Activated CD4-positive, alpha-beta T cell treated with anti-CD3 and anti-CD28 coated beads, Interleukin-10, Interleukin-2, amounts not matched to agents 100 ng/mL and 50 ng/mL, durations not matched to agents 16 hours and 8 hours (primary cell): ENCODE data around the gene PIGX.
"Not testable (repeated sequence)": the region's sequence is repeated elsewhere in the genome, so short reads cannot be mapped to it uniquely, and the experiment has no call there.

Experiments used
- DNase-seq: peaks from one replicate; pipeline ENCODE4 v3.0.0-alpha.2; 2020

Gene PIGX

DNA sequence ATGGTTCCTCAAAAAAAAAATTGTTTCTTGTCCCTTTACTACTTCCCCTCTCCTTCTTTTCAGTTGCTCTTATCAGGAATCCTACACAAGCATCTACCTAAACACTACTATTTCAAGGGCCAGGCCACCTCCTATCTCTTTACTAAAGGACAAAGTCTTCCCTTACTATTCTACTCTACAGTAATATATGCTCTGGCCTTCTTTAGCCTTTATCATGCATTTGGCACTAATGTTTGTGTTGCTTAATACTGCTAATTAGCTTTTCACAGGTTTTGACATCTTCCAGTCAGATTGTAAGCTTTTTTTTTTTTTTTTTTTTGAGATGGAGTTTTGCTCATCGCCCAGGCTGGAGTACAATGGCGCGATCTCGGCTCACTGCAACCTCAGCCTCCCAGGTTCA, 5.4 kb upstream of the PIGX start:
- DNase-seq, result no peak

DNA sequence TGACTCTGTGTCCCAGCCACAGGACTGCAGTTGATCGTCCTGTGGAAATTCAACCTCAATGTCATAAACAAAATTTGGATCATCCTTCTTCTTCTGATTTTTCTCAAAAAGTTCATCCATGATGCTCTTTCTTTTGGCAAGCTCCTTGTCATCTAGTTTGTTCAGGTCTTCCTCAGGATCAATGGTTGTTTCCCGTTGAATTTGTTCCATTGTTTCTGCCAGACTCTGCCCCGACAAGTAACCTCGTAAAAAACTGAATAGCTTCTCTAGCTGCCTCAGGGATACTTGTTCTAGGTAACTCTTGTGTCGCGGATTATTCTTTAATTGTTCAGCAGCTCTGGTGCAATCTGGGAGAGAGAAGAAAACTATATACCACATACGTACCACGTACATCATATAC, 4.6 kb upstream of the PIGX start:
- no peak for DNase-seq

DNA sequence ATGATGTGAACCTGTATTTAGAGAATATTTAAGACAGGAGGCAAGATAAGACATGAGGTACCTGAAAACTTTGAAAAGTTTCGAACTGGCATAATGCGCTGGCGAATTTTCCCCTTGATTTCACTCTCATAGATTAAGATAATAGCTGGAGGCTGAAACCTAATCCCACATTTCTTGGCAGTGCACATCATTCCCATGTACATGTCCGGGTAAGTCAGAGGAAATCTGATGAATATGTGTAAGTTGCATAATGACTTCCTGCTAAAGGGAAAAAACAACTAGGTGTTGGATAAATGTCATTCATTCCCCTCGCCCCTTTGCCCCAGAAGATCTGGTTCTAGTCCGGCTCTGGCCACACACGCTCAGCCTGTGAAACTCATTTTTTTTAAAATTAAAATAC, 3.7 kb upstream of the PIGX start:
- DNase-seq, result no peak

DNA sequence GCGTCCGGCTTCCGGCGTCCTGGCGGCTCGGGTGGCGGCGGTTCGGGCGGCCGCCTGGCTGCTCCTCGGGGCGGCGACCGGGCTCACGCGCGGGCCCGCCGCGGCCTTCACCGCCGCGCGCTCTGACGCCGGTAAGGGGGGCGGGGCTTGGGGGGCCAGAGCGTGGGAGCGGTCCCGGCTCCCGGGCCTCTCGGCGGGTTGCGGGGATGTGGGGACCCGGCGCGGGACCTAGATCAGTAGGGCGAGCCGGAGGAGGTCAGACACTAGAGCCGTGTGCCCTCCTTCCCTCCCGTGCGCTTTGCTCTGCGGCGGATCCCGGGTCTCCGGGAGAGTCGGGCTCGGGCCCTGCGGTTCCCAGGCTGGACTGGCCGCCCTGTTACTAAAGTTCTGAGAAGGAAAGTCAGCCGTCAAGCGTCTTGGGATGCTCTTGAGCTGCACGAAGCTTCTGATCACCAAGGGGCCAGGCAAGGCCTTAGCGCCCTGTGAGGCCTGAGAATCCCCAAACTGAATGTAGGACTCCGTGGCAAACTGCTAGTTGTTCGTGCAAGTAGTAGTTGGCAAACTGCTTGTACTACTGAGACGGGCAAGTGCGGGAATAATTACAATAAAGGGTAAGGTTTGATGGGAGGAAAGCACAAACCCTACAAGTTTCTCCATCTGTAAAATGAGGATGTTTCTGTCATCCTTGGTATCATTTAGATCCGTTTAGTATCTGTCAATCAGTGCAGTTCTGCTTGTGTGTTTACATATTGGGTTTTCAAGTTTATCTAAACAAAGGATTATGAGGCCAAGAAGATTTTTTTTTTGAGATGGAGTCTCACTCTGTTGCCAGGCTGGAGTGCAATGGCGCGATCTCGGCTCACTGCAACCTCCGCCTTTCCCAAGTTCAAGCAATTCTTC, 587 bp downstream of the PIGX start:
- DNase-seq, result no peak

DNA sequence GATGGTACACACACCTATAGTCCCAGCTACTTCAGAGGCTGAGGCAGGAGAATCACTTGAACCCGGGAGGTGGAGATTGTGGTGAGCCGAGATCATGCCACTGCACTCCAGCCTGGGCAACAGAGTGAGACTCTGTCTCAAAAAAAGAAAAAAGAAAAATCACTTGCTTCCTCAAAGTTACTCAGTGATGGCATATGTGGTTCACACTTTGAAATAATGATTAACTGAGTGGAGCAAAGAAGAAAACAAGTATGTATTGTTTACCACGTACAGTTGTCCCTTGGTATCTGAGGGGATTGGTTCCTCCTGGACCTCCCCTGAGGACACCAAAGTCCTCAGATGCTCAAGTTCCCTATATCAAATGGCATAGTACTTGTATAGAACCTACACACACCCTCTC, 5.0 kb downstream of the PIGX start:
- not testable (repeated sequence) for DNase-seq

DNA sequence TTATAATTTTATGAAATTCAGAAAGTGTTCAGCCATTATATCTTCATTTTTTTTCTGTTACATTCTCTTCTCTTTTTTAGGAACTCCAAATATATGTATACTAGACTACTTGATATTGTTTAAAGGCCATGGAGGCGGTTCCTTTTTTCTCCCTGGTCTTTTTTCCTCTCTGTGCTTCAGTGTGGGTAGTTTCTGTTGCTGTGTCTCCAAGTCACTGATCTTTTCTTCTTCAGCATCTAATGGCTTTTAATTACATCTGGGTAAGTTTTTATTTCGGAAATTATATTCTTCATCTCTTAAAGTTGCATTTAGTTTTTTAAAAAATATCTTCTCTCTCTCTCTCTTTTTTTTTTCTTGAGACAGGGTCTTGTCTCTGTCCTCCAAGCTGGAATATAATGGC, 8.9 kb downstream of the PIGX start:
- no peak for DNase-seq

DNA sequence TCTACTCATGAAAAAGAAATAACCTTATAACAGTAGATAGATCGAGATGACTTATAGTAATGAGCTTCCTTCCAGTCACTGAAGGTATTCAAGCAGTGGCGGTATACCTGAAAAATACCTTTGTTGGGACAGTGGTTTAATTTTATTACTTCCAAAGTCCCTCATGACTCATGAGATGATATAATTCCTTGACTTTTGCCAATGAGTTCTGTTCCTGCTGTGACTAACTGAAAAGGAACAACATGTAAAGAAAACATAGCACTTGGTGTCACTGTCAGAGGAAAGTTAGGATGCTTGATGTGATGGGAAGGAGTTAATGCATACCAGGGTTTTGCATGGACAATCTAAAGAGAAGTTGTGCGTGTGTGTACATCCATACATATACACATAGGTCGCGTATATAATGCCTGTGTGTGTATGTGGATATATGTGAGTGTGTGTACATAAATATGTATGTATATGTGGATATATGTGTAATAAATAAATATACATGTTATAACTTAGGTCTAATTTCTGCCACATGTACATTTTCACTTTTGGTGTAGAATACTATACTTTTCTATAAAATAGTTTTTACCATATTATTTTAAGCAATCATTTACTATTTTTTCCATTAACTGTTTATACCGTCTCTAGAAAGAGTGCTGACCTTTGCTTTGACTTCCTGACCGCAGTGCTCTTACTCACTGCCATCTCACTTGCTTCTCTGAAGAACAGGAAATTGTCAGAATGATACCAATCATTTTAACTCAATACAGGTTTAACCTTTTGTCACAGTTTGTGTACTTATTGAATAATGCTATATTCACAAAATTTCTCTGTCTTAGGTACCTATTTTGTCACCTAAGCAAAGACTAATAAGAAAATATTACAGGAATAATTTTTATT, 14.9 kb downstream of the PIGX start:
- DNase-seq, result peak; percentile 74

DNA sequence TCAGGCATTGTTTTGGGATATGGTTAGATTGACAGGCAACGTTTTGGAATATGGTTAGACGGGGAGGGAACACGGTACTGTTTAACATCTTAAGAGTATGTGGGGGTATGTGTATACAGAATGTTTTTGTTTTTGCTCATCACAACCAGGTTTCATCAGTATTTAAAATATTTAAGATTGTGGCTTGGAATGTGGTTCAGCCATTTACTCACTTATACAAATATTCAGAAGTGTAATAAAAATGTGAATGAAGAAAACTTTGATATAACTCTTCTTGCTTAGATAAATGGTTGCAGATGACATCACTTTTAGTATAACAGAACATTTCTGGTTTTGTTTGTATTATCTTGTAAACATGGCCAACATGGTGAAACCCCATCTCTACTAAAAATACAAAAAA, 23.6 kb downstream of the PIGX start:
- no peak for DNase-seq

DNA sequence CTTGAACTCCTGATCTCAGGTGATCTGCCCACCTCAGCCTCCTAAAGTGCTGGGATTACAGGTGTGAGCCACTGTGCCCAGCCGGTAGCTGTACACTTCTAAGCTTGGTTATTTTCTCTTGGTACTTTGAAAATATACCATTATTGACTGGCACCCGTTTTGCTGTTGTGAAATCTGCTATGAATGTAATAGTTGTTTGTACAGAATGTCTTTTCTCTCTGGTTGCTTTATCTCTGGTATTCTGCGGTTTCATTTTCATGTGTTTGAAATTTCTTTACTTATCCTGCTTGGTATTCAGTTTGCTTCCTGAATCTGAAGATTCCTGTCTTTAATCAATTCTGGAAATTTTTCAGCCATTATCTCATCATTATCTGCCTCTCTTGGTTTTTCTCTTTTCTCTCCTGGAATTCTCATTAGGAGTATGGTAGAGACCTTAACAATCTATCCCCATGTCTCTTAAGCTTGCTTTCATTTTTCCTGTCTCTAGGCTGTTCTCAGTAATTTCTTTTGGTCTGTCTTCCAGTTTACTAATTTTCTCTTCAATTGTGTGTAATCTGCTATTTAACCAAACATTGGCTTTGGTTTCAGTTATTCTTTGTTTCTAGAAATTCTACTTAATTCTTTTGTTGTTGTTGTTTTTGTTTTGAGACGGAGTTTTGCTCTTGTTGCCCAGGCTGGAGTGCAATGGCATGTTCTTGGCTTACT, 24.6 kb downstream of the PIGX start:
- DNase-seq, result no peak

DNA sequence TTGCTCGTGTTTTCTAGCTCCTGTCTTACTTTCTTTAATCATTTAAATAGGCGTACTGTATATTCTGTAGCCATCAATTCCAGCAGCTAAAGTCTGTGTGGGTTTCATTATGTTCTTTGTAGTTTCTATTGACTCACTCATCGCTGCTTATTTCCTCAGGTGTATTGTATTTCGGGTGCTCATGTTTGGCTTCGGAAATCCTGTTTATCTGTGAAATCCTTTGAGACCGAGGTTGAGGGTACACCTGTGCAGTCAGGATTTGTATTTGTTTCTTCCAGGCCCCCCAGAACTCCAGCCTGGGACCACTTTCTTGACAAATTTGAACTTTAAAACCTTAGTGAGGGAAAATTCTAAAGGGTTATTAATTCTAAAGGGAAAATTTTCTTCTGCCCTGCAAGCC, 25.5 kb downstream of the PIGX start:
- no peak for DNase-seq

DNA sequence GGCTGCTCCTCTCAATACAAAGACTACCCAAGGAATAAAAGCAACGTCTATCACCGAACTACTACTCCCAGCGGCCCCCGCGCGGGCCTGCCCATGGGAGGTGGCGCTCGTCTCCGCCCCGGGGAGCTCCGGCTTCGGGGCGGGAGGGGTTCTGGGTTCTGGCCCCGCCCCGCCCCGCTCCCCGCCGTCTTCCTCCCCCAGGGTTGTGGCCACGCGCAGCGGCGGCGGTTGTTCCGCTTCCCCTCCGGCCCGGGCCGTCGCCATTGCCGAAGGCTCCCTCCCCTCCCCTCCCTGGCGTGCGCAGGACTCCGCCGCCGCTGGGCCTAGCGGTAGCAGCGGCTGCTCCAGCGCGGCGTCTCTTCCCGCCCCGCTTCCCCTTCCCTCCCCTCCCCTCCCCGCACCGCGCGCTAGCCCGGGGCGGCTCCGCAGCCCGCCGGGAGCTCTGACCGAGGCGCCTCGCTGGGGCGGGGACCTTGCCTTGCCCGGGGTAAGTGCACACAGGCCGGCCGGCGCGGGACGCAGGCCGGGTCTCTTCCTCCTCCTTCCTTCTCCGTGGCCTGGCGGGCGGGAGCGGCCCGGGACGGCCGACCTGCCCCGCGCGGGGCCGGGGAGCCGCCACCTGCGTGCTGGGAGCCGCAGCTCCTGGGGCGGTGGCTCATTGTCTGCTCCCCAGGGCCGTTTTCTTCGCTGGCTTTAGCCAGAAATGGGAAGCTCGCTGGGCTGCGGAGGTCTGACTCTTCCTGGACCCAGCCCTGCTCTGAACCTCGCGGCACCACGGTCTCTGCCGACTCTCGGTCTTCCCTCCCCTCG, 27.7 kb downstream of the PIGX start, which contains the start of gene PAK2:
Gene PAK2, plus strand, starts transcription at position 187 of the 810 bp plus-strand sequence. CDS start 42,790 bp downstream, outside the sequence.
- DNase-seq, result peak; percentile 95

DNA sequence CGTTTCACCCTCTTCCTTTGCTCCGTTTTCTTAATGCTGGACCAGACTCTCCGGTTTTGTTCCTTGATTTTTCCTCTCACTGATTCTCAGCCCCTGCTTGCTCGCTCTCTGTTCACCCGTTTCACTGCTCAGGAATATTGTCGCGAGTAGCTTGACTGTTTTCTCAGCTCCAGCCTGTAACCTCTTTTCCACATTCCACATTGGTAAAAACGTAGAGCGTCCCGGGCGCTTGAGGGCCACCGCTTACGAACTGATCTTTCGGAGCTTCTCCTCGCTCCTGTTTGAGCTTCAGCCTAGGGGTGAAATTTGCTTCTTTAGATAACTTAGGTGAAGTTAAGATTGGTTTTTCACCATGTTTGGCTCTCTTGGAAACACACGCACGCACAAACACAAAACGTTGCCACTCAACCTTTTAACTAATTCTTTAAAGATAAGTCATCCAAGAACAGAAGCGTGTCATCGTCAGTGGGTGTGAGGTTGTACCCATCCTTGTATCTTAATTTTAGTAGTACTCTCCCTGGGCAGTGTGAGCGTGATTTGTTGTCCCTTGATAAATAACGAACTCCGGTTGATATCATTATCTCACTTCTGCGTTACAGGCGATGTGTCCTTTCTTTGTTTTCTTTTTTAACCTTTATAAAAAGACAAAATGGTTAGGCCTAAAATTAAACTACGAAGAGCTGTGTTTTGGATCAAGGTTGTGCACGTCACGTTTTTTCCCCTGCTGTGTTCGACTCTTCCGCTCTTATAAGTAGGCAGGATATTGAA, 28.5 kb downstream of the PIGX start:
- DNase-seq, result peak; percentile 50

DNA sequence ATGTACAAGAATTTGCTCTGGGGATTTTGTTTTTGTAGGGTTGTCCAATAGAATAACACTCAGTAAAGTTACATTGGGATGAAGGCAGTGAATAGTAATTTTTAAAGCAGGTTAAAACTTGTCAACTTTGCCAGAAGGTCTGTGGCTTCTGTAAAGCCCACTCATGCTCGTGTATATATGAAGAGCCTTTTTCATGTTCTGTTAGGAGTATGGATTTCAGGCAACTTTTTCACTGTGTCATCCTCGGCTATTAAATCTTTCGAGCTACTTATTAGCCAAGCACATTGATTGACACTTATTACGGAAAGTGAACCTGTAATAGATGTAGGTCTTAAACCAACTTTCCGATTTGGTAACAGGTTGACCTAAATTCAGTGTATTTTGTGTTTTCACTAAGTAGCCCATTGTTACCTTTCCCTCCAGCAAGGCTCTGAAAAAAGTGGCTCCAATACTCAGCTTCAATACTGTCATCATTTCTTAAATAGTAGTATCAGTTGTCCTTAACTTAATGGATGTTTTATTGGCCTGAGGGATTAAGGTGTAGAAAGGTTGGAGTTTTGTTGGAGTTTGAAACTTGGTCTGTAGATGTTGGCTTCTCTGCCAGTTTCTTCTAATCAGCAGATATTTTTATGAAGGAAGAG, 29.2 kb downstream of the PIGX start:
- DNase-seq, result no peak

DNA sequence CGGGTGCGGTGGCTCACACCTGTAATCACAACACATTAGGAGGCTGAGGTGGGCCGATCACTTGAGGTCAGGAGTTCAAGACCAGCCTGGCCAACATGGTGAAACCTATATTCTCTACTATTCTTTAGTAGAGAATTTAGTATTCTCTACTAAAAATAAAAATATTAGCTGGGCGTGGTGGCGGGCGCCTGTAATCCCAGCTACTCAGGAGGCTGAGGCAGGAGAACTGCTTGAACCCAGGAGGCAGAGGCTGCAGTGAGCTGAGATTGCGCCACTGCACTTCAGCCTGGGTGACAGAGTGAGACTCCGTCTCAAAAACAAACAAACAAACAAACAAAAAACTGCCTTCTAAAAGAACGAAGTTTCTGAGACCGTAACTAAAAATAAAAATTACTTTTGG, 31.4 kb downstream of the PIGX start:
- not testable (repeated sequence) for DNase-seq

DNA sequence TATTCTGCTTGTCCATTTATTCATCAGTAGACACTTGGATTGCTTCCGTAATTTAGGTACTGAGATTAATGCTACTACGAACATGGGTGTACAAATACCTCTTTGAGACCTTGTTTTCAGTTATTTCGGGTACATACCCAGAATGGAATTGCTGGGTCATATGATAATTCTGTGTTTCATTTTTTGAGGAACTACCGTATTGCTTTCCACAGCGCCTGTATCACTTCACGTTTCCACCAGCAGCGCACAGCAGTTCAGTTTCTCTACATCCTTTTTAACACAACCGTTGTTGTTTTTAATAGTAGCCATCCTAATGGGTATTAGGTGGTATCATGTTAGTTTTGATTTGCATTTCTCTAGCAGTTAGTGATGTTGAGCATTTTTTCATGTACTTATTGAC, 36.9 kb downstream of the PIGX start:
- no peak for DNase-seq

DNA sequence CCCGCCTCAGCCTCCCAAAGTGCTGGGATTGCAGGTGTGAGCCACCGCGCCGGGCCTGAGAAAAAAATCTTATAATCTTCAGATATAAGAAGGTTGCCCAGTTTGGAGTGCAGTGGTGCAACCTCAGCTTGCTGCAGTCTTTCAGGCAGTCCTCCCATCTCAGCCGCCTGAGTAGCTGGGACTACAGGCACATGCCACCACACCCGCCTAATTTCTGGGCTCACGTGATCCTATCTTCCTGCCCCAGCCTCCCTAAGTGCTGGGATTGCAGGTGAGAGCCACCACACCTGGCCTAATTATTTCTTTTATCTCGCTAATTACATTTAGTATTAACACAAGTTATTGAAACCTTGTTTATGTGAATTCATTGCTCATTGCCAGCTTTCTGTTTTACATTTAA, 41.0 kb downstream of the PIGX start:
- no peak for DNase-seq

DNA sequence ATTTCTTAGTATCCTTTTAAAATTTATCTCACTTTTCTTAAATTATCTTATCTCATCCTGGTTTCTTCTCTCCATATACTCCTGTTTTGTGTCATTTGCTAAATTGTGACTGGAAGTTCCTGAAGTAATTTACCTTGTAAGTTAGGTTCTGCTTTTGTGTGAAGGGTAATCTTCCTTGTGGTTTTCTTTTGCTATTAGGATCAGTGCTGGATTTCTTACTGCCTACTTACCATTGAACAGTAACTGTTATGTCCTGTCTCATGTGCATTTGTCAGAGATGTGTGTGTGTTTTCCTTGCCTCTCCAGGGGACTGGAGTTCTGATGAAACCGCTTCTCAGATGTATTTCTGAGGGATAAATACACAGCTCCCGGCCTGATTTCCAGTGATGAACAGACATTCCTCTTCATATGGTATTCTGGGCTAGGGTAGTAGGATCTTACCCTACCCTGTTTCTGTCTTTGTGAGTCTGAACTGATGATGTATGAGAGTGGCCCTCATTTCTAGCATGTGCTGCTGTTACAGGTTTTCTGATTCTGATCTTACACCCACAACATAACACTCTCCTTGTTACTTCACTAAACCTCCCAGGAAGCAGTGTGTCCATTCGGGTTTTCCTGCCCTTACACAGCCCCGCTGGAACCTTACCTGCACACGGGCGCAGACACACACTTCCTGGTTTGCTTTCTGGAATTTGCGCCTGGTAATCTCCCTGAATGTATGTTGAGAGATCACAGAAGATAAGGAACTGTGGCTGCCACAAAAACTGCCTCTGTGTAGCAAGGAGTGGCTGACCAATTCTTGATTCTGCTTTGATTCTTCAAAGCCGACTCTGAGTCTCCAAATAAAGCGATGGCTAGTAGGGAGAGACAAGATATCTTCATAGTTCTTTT, 42.2 kb downstream of the PIGX start:
- no peak for DNase-seq

DNA sequence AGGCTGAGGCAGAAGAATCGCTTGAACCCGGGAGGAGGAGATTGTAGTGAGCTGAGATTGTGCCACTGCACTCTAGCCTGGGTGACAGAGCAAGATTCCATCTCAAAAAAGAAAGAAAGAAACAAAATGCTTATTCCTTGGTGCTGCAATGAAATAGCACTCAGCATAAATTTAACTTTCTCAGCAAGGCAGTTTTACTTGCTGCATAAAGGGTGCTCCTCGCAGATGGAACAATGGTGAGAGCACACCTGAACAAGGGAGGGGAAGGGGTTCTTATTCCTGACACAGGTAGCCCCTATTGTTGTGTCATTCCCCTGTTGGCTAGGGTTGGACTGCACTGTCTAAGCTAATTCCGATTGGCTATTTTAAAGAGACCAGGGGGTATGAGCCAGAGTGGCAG, 44.6 kb downstream of the PIGX start:
- no peak for DNase-seq

DNA sequence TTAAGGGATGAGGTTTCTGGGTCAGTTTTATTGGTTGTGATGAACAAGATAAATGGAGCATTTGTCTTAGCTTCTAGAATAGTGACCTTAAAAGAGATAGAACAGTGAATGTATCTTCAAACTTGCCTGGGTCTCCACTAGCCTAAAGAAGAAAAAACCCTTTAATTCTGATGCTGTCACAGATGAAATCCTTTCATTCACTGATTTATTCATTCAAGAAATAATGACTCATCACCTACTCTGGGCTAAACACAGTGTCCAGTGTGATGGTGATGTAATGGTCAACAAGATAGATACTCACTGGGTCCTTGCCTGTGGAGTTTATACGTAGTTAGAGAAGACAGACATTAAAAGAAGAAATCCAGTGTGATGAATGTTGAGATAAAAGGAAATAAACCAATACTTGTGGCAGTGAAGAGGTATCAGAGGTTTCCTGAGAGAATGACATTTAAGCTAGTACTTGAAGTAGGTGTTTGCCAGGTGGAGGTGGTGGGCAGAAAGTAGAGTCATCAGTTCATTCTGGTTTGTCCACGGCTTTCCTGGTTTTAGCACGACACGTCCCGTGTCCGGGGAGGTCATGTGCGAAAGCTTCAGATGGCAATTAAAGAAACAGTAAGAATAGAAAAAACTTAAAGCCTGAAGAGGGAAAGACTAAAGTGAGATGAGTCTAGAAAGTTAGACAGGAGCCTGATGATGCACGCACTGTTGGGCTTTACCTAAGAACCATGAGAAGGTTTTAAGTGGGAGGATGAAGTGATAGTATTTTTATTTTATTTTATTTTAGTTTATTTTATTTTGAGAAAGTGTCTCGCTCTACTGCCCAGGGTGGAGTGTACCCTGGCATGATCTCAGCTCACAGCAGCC, 45.9 kb downstream of the PIGX start:
- DNase-seq, result no peak
